Measurements from ENCODE around the gene TOLLIP. TPM values are rescaled to one million over a fixed set of nuclear protein-coding genes. Genes with fewer than 3 reads are reported as not detected.

The TOLLIP gene
- total RNA-seq, 2 experiments from 2014 or later = 33.9 to 36.8 TPM

DNA sequence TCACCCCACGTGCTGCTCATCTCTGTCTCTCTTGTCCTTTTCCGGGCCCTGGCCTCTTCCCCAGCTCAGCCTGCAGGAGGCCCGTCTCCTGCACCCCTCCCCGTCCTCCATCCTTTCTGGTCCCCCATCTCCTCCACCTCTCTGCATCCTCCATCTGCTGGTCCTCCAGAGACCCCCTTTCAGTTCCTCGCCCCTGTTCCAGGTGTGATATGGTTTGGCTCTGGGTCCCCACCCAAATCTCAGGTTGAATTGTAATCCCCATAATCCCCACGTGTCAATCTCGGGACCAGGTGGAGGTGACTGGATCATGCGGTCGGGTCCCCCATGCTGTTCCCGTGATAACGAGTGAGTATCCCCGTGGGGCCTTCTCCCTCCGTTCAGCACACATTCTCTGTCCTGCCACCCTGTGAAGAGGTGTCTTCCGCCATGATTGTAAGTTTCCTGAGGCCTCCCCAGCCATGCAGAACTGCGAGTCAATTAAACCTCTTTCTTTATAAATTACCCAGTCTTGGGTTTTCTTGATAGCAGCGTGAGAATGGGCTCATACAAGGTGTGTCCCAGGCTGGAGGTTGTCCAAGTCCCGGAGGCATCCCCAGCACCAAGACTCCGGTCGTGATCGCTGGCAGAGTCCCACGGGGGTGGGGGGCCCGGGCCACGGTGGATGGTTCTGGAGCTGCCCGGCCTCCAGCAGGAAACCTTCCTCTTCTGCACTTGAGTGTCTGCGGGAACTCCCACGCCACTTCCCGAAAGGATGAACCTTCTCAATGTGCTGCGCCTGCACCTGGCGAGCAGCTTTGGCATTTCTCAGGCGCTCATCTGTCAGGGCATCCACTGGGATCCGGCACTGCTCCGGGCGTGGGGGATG, 29.0 kb upstream of the TOLLIP start:
- Mint-ChIP-seq H3K9me3 (no peaks in the 10 kb centered on the region), H3K4me1 (peaks cover 17% of the 10 kb centered on the region), H3K4me3 (peak overlapping the region; percentile 53), H3K27ac (no peak overlapping the region), H3K36me3 (ENCODE audit: low read depth) (no peaks in the 10 kb centered on the region), H3K27me3 (peaks cover 15% of the 10 kb centered on the region)
- ChIA-PET POLR2A (interaction anchor here (1.4 kb wide), 1 partner anchor 30 kb away, joined by 4 read pairs; the partner anchor contains the start of gene TOLLIP), CTCF (no interaction called here)
- peak; percentile 17 for DNase-seq

GRCh38 chr11:1337647-1338007, 28.2 kb upstream of the TOLLIP start:
- Mint-ChIP-seq H3K36me3 (ENCODE audit: low read depth) (no peaks in the 10 kb centered on the region), H3K27ac (peak overlapping the region; percentile 44), H3K4me1 (peaks cover 17% of the 10 kb centered on the region), H3K4me3 (peak overlapping the region; percentile 53), H3K9me3 (no peaks in the 10 kb centered on the region), H3K27me3 (peaks cover 15% of the 10 kb centered on the region)
- ChIA-PET CTCF (no interaction called here), POLR2A (no interaction called here)
- peak; percentile 15 for DNase-seq

DNA sequence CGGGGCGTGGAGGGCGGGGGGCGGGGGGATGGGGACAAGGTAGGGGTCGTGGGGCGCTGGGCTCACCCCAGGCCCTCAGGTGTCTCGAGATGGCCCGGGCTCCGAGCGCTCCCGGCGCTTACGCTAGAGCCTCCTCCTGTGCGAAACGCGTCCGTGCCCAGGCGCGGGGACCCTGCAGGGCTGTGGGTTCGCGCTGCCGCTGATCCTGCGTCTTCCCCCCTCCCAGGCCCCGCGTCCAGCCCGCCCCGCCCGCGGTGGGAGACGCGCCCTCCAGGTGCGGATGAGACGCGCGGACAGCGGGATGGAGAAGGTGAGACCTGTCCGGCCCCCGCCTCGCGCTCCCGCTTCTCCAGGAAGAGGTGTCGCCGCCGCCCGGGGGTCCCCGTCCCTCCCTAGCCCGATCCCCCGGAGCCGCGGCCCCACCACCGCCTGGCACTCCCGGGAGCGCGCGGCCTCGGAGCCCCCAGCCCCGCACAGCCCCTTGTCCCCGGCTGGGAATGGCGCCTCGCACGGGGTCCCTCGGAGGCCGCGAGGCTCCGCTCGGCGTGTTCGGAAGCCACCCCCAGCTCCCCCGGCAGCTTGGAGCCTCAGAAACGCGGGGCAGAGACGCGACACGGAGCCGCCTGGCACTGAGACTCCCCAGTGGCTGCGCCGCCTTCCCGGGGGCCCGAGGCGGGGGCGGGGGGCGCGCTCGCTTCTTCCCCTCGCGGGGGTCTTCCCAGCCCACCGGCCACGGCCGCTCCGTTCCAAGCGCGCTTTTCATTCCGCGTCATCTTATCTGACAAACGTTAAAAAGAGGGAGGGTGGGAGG, 27.6 kb upstream of the TOLLIP start:
- peaks cover 17% of the 10 kb centered on the region for H3K4me1 Mint-ChIP-seq
- H3K4me3 Mint-ChIP-seq = no peak overlapping the region
- H3K36me3 Mint-ChIP-seq (ENCODE audit: low read depth) = no peaks in the 10 kb centered on the region
- peaks cover 15% of the 10 kb centered on the region for H3K27me3 Mint-ChIP-seq
- CTCF ChIA-PET = no interaction called here
- H3K9me3 Mint-ChIP-seq = no peaks in the 10 kb centered on the region
- POLR2A ChIA-PET = no interaction called here
- DNase-seq = peak; percentile 28
- H3K27ac Mint-ChIP-seq = no peak overlapping the region

GRCh38 chr11:1335811-1336761, 26.7 kb upstream of the TOLLIP start:
- H3K4me1 Mint-ChIP-seq = peaks cover 17% of the 10 kb centered on the region
- DNase-seq = peak; percentile 61
- H3K36me3 Mint-ChIP-seq (ENCODE audit: low read depth) = no peaks in the 10 kb centered on the region
- CTCF ChIA-PET = no interaction called here
- peak overlapping the region; percentile 70 for H3K4me3 Mint-ChIP-seq
- POLR2A ChIA-PET = interaction anchor here (1.8 to 2.8 kb wide), 2 partner anchors 26 to 73 kb away, joined by 5 to 18 read pairs; partner anchors contain the start of gene TOLLIP
- H3K27me3 Mint-ChIP-seq = peaks cover 16% of the 10 kb centered on the region
- H3K27ac Mint-ChIP-seq = no peak overlapping the region
- H3K9me3 Mint-ChIP-seq = no peaks in the 10 kb centered on the region

DNA sequence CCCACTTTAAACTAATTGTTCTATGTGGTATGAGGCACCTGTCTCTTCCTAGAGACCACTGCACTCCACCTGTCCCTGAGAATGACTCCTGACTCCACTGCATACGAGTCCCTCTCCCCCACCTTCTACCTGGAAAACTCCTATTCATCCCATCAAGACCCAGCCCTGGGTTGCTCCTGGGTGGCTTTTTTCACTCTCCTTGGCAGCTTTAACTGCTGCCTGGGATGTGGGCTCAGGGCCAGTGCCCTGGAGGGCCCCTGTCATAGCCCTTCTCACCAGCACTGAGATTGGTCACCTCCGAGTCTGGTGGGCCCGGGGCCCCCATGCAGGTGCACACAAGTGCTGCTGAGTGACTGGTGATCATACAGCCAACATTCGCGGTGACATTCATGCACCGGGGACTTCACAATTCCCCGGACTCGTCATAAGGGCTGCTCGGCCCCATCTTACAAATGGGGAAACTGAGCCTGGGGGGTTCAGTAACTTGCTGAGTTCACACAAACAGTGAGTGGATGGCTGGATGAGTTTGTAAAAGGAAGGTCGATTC, 25.9 kb upstream of the TOLLIP start:
- CTCF ChIA-PET = no interaction called here

GRCh38 chr11:1333860-1334259, 24.4 kb upstream of the TOLLIP start:
- no peak for DNase-seq

More for the DNA sequence above, 25.9 kb upstream of the TOLLIP start:
- H3K36me3 Mint-ChIP-seq (ENCODE audit: low read depth) = no peaks in the 10 kb centered on the region
- no peaks in the 10 kb centered on the region for H3K9me3 Mint-ChIP-seq
- H3K27me3 Mint-ChIP-seq = peaks cover 16% of the 10 kb centered on the region
- no peak overlapping the region for H3K27ac Mint-ChIP-seq
- peaks cover 17% of the 10 kb centered on the region for H3K4me1 Mint-ChIP-seq
- H3K4me3 Mint-ChIP-seq = peak overlapping the region; percentile 67
- no peak for DNase-seq
- POLR2A ChIA-PET = interaction anchor here (1.8 to 2.8 kb wide), 2 partner anchors 25 to 72 kb away, joined by 5 to 18 read pairs; partner anchors contain the start of gene TOLLIP

GRCh38 chr11:1333091-1333772, 23.8 kb upstream of the TOLLIP start:
- Mint-ChIP-seq H3K9me3 (peaks cover 6% of the 10 kb centered on the region), H3K4me3 (no peak overlapping the region), H3K4me1 (peaks cover 15% of the 10 kb centered on the region), H3K36me3 (ENCODE audit: low read depth) (no peaks in the 10 kb centered on the region), H3K27ac (no peak overlapping the region), H3K27me3 (peaks cover 16% of the 10 kb centered on the region)
- POLR2A ChIA-PET = interaction anchor here (2.8 kb wide), 1 partner anchor 23 kb away, joined by 18 read pairs; the partner anchor contains the start of gene TOLLIP
- CTCF ChIA-PET = no interaction called here
- DNase-seq = peak; percentile 9

More at GRCh38 chr11:1333860-1334259, 24.4 kb upstream of the TOLLIP start:
- peaks cover 16% of the 10 kb centered on the region for H3K27me3 Mint-ChIP-seq
- no peaks in the 10 kb centered on the region for H3K36me3 Mint-ChIP-seq (ENCODE audit: low read depth)
- no peak overlapping the region for H3K4me3 Mint-ChIP-seq
- POLR2A ChIA-PET = interaction anchor here (2.8 kb wide), 1 partner anchor 24 kb away, joined by 18 read pairs; the partner anchor contains the start of gene TOLLIP
- H3K4me1 Mint-ChIP-seq = peaks cover 17% of the 10 kb centered on the region
- no peak overlapping the region for H3K27ac Mint-ChIP-seq
- CTCF ChIA-PET = no interaction called here
- H3K9me3 Mint-ChIP-seq = peaks cover 2% of the 10 kb centered on the region

- POLR2A ChIA-PET = no interaction called here
- Mint-ChIP-seq H3K36me3 (ENCODE audit: low read depth) (no peaks in the 10 kb centered on the region), H3K9me3 (peaks cover 26% of the 10 kb centered on the region), H3K4me1 (peaks cover 5% of the 10 kb centered on the region), H3K4me3 (no peak overlapping the region), H3K27ac (no peak overlapping the region), H3K27me3 (peaks cover 10% of the 10 kb centered on the region)
- peak; percentile 15 for DNase-seq
- CTCF ChIA-PET = interaction anchor here (0.7 kb wide), 1 partner anchor 322 kb away, joined by 3 read pairs; no protein-coding TSS in a partner anchor
Measured at GRCh38 chr11:1330473-1330872, 21.0 kb upstream of the TOLLIP start.

DNA sequence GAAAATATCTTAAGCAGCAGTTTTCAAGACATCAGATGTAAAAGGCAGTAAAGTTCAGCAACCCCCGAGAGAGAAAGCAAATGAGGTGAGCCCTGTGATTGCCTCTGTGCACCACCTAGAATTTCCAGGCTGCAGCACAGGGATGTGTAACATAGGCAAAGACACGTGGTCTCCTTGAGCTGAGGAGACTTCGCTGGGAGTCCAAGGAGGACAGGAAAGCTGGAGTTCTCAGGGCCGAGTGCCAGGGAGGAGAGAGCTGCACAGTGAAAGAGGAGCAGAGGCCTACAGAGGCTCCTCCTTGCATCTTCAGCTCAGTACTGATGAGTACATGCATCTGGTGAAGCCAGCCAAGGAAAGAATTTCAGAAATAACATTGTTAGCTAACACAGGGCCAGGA, 17.6 kb upstream of the TOLLIP start:
- ChIA-PET CTCF (no interaction called here), POLR2A (no interaction called here)
- H3K27ac Mint-ChIP-seq = no peak overlapping the region
- H3K36me3 Mint-ChIP-seq (ENCODE audit: low read depth) = no peaks in the 10 kb centered on the region
- H3K9me3 Mint-ChIP-seq = peaks cover 26% of the 10 kb centered on the region
- no peak for DNase-seq
- no peaks in the 10 kb centered on the region for H3K4me1 Mint-ChIP-seq
- peaks cover 15% of the 10 kb centered on the region for H3K27me3 Mint-ChIP-seq
- H3K4me3 Mint-ChIP-seq = no peak overlapping the region

GRCh38 chr11:1326435-1327063, 17.1 kb upstream of the TOLLIP start:
- ChIA-PET POLR2A (no interaction called here), CTCF (no interaction called here)
- DNase-seq = peak; percentile 8
- Mint-ChIP-seq H3K4me1 (no peaks in the 10 kb centered on the region), H3K27me3 (peaks cover 14% of the 10 kb centered on the region), H3K27ac (no peak overlapping the region), H3K36me3 (ENCODE audit: low read depth) (no peaks in the 10 kb centered on the region), H3K4me3 (no peak overlapping the region), H3K9me3 (peaks cover 26% of the 10 kb centered on the region)

DNA sequence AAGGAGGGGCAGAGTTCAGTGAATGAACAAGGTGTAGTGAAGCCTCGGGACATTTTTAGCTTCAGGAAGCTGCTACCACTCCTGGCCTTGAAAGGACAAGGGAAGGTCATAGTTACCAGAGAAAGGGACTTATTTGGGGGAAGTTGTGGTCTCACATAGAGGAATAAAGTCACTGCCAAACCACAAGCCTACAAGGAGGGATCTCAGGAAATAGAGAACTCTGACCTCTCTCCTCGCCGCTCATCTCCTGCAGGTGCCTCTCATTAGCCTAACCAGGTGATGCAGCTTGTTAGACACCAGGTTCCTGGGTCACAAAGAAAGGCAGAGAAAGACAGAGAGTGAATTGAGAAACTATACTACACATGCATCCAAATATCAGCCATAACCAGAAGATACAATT, 14.3 kb upstream of the TOLLIP start:
- ChIA-PET POLR2A (no interaction called here), CTCF (no interaction called here)
- no peak overlapping the region for H3K4me3 Mint-ChIP-seq
- DNase-seq = peak; percentile 1
- H3K27ac Mint-ChIP-seq = no peak overlapping the region
- H3K36me3 Mint-ChIP-seq (ENCODE audit: low read depth) = no peaks in the 10 kb centered on the region
- peaks cover 22% of the 10 kb centered on the region for H3K9me3 Mint-ChIP-seq
- H3K4me1 Mint-ChIP-seq = no peaks in the 10 kb centered on the region
- peaks cover 19% of the 10 kb centered on the region for H3K27me3 Mint-ChIP-seq

Data from activated CD4-positive, alpha-beta memory T cell treated with anti-CD3 and anti-CD28 coated beads, Interleukin-2, amount 10 ng/mL, durations not matched to agents 7 days and 5 days (primary cell).